Testis (tissue), 2 donors: ENCODE results near the gene TRAPPC12.

Experiments used
- CTCF ChIP-seq, 3 experiments: fragments of 450-650 bp in 2 of 3; fragments of 200-600 bp in 1 of 3; sonication (generic) in 1 of 3; IDR thresholded peaks; one replicate each; pipeline ENCODE4 v1.5.1; 2016 to 2019; ENCODE audit warnings: antibody characterized with exemption in 3 of 3, mild to moderate bottlenecking in 2 of 3, moderate library complexity in 1 of 3
- POLR2A ChIP-seq: fragments of 450-650 bp; IDR thresholded peaks from one replicate; pipeline ENCODE4 v1.6.1; 2017; ENCODE audit warnings: antibody characterized with exemption, mild to moderate bottlenecking, moderate library complexity

DNA sequence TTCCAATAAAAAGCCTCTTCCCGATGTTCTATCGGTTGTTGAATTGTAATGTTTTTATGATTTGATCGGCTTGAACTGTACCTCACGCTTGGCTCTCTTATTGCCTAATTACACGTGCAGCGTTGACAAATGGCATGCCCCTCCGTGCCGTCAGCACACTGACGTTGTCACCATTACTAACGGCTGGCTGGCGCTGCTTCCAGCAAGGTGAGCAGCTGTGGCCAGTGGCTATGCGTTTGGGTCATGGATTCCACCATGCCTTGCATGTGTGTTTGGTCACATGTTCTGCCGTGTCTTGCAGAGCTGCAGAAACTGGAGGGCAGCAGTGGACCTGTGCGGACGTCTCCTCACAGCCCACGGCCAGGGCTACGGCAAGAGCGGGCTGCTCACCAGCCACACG, 42.1 kb downstream of the TRAPPC12 start:
- TF ChIP-seq CTCF (IDR thresholded peaks at IDR 0.05) (no peak), POLR2A (no peak)
